ENCODE results near the gene HS3ST2.

The HS3ST2 gene

GRCh38 chr16:22849517-22849916 is 35.6 kb downstream of the HS3ST2 start:
- Histone ChIP-seq H3K9ac (ENCODE audit: low read depth, low read length) (no peak overlapping the region), H3K4me3 (ENCODE audit: low read length) (no peak overlapping the region), H3K9me3 (ENCODE audit: insufficient read depth, low read depth, low read length) (no peaks in the 10 kb centered on the region), H3K27ac (ENCODE audit: low read length) (no peak overlapping the region), H3K36me3 (ENCODE audit: insufficient read depth, low read depth, low read length) (no peaks in the 10 kb centered on the region), H3K4me1 (ENCODE audit: insufficient read depth, low read length) (peaks cover 8% of the 10 kb centered on the region; the same call in 1 of the 2 replicates), H3K27me3 (ENCODE audit: insufficient read depth, low read length) (no peaks in the 10 kb centered on the region; the same call in 1 of the 2 replicates)

DNA sequence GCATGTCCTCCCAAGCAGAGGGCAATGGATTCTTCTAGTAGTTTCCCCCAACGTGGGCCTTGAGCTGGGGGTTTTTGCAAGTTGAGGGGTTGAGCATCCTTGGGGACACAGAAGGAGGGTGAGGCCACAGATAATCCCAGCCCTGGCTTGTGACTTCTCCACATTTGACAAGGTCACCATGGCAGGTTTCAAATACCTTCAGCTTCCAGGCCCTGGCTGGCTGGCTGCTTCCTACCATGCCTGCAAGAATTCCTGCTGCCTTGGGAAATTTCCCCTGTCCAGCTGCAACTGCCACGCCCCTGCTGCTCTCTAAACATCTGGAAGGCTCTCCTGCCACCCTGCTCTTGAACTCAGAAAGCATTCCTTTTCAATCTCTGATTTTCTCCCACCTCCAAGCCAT is 41.3 kb downstream of the HS3ST2 start:
- Histone ChIP-seq H3K36me3 (ENCODE audit: insufficient read depth, low read depth, low read length) (no peaks in the 10 kb centered on the region), H3K27ac (ENCODE audit: low read length) (no peak overlapping the region), H3K9me3 (ENCODE audit: insufficient read depth, low read depth, low read length) (peaks cover 1% of the 10 kb centered on the region; the same call in 1 of the 2 replicates), H3K4me3 (ENCODE audit: low read length) (no peak overlapping the region), H3K9ac (ENCODE audit: low read depth, low read length) (no peak overlapping the region), H3K27me3 (ENCODE audit: insufficient read depth, low read length) (no peaks in the 10 kb centered on the region), H3K4me1 (ENCODE audit: insufficient read depth, low read length) (peaks cover 11% of the 10 kb centered on the region; the same call in 1 of the 2 replicates)

DNA sequence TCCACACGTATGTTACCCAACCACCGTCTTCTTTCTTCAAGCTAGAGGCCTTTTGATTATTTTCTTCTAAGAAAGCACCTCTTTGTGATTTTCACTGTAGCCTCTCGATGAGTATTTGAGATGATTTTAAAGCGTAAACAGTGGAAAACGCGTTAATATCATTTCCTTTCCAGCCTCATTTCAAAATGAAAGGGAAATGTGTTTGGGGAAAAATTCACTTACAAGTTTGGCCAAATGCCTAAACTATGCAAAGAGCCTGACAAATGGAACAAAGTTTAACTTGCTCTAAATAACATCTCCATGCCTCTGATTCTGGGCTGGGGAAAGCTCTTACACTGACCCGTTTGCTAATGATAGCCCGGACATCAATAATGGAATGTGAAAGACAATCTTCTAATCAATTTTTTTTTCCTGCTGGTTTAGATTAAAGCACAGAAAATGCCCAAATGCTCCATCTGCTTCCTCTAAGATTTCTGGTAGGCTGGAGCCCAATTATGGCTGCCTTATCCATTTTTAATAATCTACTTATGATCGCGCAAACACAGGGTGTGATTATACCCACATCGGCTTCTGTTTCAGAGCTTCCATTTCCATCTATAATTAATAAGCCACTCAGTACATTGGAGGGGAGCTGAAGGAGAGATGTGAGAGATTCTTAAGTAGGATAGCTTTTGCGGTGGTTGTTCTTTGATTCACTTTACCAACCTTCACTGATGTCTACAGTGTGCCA is 43.5 kb downstream of the HS3ST2 start:
- no peaks in the 10 kb centered on the region for H3K36me3 ChIP-seq (ENCODE audit: insufficient read depth, low read depth, low read length)
- no peak overlapping the region for H3K27ac ChIP-seq (ENCODE audit: low read length)
- peaks cover 11% of the 10 kb centered on the region; the same call in 1 of the 2 replicates for H3K4me1 ChIP-seq (ENCODE audit: insufficient read depth, low read length)
- no peak overlapping the region for H3K9ac ChIP-seq (ENCODE audit: low read depth, low read length)
- no peaks in the 10 kb centered on the region for H3K27me3 ChIP-seq (ENCODE audit: insufficient read depth, low read length)
- H3K9me3 ChIP-seq (ENCODE audit: insufficient read depth, low read depth, low read length) = peaks cover 4% of the 10 kb centered on the region; the same call in 1 of the 2 replicates
- no peak overlapping the region for H3K4me3 ChIP-seq (ENCODE audit: low read length)

DNA sequence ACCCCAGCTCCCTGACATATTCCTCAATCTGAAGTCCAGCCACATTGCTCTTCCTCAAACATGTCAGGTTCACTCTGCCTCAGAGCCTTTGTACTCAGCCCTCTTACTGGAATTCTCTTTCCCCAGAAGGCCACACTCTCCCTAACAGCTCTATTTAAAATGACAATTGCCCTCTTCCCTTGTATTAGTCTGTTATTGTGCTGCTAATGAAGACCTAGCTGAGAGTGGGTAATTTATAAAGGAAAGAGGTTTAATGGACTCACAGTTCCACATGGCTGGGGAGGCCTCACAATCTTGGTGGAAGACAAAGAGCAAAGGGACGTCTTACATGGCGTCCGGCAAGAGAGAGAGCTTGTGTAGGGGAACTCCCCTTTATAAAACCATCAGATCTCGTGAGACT is 46.0 kb downstream of the HS3ST2 start:
- Histone ChIP-seq H3K36me3 (ENCODE audit: insufficient read depth, low read depth, low read length) (no peaks in the 10 kb centered on the region), H3K27me3 (ENCODE audit: insufficient read depth, low read length) (no peaks in the 10 kb centered on the region), H3K27ac (ENCODE audit: low read length) (peak overlapping the region; percentile 67), H3K4me1 (ENCODE audit: insufficient read depth, low read length) (peaks cover 11% of the 10 kb centered on the region; the same call in 1 of the 2 replicates), H3K4me3 (ENCODE audit: low read length) (peak overlapping the region; percentile 30; the same call in 1 of the 2 replicates), H3K9me3 (ENCODE audit: insufficient read depth, low read depth, low read length) (peaks cover 4% of the 10 kb centered on the region; the same call in 1 of the 2 replicates), H3K9ac (ENCODE audit: low read depth, low read length) (peak overlapping the region; percentile 69; the same call in 1 of the 2 replicates)

DNA sequence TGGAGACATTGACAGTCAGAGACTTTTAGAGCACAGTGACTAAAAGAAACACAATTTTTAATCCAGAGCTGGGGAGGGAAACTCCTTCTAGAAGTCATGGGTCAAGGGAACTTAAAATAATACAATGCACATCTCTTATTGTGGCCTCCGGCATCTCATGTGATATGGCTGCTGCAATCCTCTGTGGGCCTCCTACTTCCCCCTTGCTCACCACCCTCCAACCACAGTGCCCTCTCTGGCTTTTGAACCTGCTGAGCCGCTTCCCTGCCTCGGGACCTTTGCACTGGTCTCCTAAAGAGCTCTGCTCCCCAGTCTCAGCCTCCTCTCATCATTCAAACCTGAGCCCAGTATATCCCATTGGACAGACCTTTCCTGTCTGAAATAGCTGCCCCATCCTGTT is 47.6 kb downstream of the HS3ST2 start:
- Histone ChIP-seq H3K9me3 (ENCODE audit: insufficient read depth, low read depth, low read length) (peaks cover 4% of the 10 kb centered on the region; the same call in 1 of the 2 replicates), H3K4me1 (ENCODE audit: insufficient read depth, low read length) (peaks cover 11% of the 10 kb centered on the region; the same call in 1 of the 2 replicates), H3K27ac (ENCODE audit: low read length) (no peak overlapping the region), H3K36me3 (ENCODE audit: insufficient read depth, low read depth, low read length) (no peaks in the 10 kb centered on the region), H3K4me3 (ENCODE audit: low read length) (no peak overlapping the region), H3K9ac (ENCODE audit: low read depth, low read length) (no peak overlapping the region), H3K27me3 (ENCODE audit: insufficient read depth, low read length) (no peaks in the 10 kb centered on the region)

GRCh38 chr16:22862046-22862445 is 48.1 kb downstream of the HS3ST2 start:
- Histone ChIP-seq H3K27ac (ENCODE audit: low read length) (no peak overlapping the region), H3K27me3 (ENCODE audit: insufficient read depth, low read length) (no peaks in the 10 kb centered on the region), H3K9me3 (ENCODE audit: insufficient read depth, low read depth, low read length) (peaks cover 4% of the 10 kb centered on the region; the same call in 1 of the 2 replicates), H3K4me3 (ENCODE audit: low read length) (no peak overlapping the region), H3K36me3 (ENCODE audit: insufficient read depth, low read depth, low read length) (no peaks in the 10 kb centered on the region), H3K4me1 (ENCODE audit: insufficient read depth, low read length) (peaks cover 11% of the 10 kb centered on the region; the same call in 1 of the 2 replicates), H3K9ac (ENCODE audit: low read depth, low read length) (no peak overlapping the region)

DNA sequence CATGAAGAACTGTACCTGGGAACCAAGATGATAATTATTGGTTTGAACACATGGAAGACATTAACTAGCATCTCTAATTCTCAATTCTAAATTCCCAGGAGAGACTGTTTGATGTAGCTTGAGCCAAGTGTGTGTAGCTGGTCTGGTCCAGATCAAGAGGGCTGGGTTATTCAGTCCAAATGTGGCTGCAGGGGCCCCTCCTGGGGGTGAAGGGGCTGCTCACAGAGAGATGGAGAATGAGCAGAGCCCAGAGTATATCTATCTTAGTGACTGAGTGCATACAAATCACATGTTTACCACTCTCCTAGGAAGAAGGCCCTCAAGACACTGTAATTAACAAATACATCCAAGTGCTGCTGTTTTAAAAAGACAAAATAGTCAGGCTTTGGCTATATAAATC is 50.4 kb downstream of the HS3ST2 start:
- Histone ChIP-seq H3K9me3 (ENCODE audit: insufficient read depth, low read depth, low read length) (peaks cover 4% of the 10 kb centered on the region; the same call in 1 of the 2 replicates), H3K4me3 (ENCODE audit: low read length) (no peak overlapping the region), H3K27ac (ENCODE audit: low read length) (no peak overlapping the region), H3K9ac (ENCODE audit: low read depth, low read length) (no peak overlapping the region), H3K36me3 (ENCODE audit: insufficient read depth, low read depth, low read length) (no peaks in the 10 kb centered on the region), H3K4me1 (ENCODE audit: insufficient read depth, low read length) (peaks cover 4% of the 10 kb centered on the region; the same call in 1 of the 2 replicates), H3K27me3 (ENCODE audit: insufficient read depth, low read length) (no peaks in the 10 kb centered on the region)

DNA sequence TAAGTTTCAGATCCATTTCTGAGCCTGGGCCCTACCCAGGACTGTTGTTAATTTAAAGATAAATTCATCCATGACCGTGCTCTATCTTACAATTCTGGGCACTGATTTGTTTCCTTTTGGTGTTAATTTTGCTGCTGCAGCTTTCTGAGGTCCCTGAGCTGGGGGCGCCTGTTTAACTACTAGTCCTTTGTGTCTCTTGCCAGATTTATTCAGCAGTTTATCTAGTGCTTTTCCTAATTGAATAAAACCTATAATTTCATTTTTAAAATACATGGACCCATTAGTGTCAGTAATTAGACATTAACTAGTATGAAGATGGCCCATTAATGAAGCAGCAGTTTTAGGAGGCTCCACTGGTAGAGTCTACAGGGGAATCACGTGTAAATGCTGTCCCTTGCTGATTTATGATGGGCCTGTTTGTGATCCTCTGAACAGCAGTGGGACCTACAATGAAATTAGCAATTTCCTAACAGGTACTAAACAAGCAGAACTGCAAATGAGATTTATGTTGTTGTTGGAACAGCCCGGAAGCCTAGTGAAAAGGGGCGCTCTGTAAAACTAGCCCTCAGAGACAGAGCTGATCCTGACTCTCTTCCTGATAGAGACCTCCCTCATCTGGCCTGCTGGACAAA is 54.7 kb downstream of the HS3ST2 start:
- Histone ChIP-seq H3K9ac (ENCODE audit: low read depth, low read length) (no peak overlapping the region), H3K27ac (ENCODE audit: low read length) (no peak overlapping the region), H3K27me3 (ENCODE audit: insufficient read depth, low read length) (no peaks in the 10 kb centered on the region), H3K4me1 (ENCODE audit: insufficient read depth, low read length) (no peaks in the 10 kb centered on the region; the same call in 1 of the 2 replicates), H3K36me3 (ENCODE audit: insufficient read depth, low read depth, low read length) (no peaks in the 10 kb centered on the region), H3K9me3 (ENCODE audit: insufficient read depth, low read depth, low read length) (no peaks in the 10 kb centered on the region), H3K4me3 (ENCODE audit: low read length) (no peak overlapping the region)

- no peaks in the 10 kb centered on the region; the same call in 1 of the 2 replicates for H3K4me1 ChIP-seq (ENCODE audit: insufficient read depth, low read length)
- H3K9me3 ChIP-seq (ENCODE audit: insufficient read depth, low read depth, low read length) = no peaks in the 10 kb centered on the region
- no peak overlapping the region for H3K9ac ChIP-seq (ENCODE audit: low read depth, low read length)
Measured at GRCh38 chr16:22871861-22872260, 57.9 kb downstream of the HS3ST2 start.

DNA sequence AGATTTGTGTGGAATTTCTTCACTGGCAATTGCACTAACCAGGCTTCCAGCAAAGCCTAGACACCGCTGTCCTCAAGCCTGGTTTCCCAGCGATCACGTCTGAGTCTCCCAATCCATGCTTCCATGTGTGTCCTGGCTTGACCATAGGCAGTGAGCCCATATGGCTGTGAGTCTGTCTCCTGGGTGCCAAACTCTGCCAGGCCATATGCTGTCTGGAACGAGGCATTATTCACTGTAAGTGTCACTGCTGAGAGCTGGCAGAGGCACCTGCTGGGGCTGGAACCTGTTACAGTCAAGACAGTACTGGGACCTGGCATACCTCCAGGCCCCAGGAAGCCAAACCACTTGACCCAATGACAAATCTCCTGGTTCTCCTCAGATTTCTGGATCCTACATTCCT is 60.4 kb downstream of the HS3ST2 start:
- no peaks in the 10 kb centered on the region for H3K36me3 ChIP-seq (ENCODE audit: insufficient read depth, low read depth, low read length)
- no peak overlapping the region for H3K27ac ChIP-seq (ENCODE audit: low read length)
- no peaks in the 10 kb centered on the region for H3K4me1 ChIP-seq (ENCODE audit: insufficient read depth, low read length)
- H3K27me3 ChIP-seq (ENCODE audit: insufficient read depth, low read length) = no peaks in the 10 kb centered on the region
- H3K9me3 ChIP-seq (ENCODE audit: insufficient read depth, low read depth, low read length) = no peaks in the 10 kb centered on the region
- no peak overlapping the region for H3K4me3 ChIP-seq (ENCODE audit: low read length)
- no peak overlapping the region for H3K9ac ChIP-seq (ENCODE audit: low read depth, low read length)

More at GRCh38 chr16:22871861-22872260, 57.9 kb downstream of the HS3ST2 start:
- H3K4me3 ChIP-seq (ENCODE audit: low read length) = no peak overlapping the region
- H3K27ac ChIP-seq (ENCODE audit: low read length) = no peak overlapping the region
- no peaks in the 10 kb centered on the region for H3K27me3 ChIP-seq (ENCODE audit: insufficient read depth, low read length)
- no peaks in the 10 kb centered on the region for H3K36me3 ChIP-seq (ENCODE audit: insufficient read depth, low read depth, low read length)

- H3K27ac ChIP-seq (ENCODE audit: low read length) = no peak overlapping the region
- H3K4me1 ChIP-seq (ENCODE audit: insufficient read depth, low read length) = no peaks in the 10 kb centered on the region
- no peaks in the 10 kb centered on the region for H3K27me3 ChIP-seq (ENCODE audit: insufficient read depth, low read length)
- no peaks in the 10 kb centered on the region for H3K9me3 ChIP-seq (ENCODE audit: insufficient read depth, low read depth, low read length)
- no peak overlapping the region for H3K4me3 ChIP-seq (ENCODE audit: low read length)
- H3K36me3 ChIP-seq (ENCODE audit: insufficient read depth, low read depth, low read length) = no peaks in the 10 kb centered on the region
- no peak overlapping the region for H3K9ac ChIP-seq (ENCODE audit: low read depth, low read length)
Measured at GRCh38 chr16:22878955-22879354, 65.0 kb downstream of the HS3ST2 start.

- Histone ChIP-seq H3K9ac (ENCODE audit: low read depth, low read length) (no peak overlapping the region), H3K27ac (ENCODE audit: low read length) (no peak overlapping the region), H3K4me1 (ENCODE audit: insufficient read depth, low read length) (no peaks in the 10 kb centered on the region), H3K36me3 (ENCODE audit: insufficient read depth, low read depth, low read length) (no peaks in the 10 kb centered on the region), H3K27me3 (ENCODE audit: insufficient read depth, low read length) (no peaks in the 10 kb centered on the region), H3K9me3 (ENCODE audit: insufficient read depth, low read depth, low read length) (no peaks in the 10 kb centered on the region), H3K4me3 (ENCODE audit: low read length) (no peak overlapping the region)
Measured at GRCh38 chr16:22879466-22879865, 65.5 kb downstream of the HS3ST2 start.

All from iPS-20b (cell line).